Fibroblast of the conjunctiva (primary cell): ENCODE results near the gene TMEM72.

Experiments used
- DNase-seq: peaks from one replicate; pipeline ENCODE4 v3.0.0-alpha.2; 2010; ENCODE audit warnings: low read depth

Gene TMEM72

DNA sequence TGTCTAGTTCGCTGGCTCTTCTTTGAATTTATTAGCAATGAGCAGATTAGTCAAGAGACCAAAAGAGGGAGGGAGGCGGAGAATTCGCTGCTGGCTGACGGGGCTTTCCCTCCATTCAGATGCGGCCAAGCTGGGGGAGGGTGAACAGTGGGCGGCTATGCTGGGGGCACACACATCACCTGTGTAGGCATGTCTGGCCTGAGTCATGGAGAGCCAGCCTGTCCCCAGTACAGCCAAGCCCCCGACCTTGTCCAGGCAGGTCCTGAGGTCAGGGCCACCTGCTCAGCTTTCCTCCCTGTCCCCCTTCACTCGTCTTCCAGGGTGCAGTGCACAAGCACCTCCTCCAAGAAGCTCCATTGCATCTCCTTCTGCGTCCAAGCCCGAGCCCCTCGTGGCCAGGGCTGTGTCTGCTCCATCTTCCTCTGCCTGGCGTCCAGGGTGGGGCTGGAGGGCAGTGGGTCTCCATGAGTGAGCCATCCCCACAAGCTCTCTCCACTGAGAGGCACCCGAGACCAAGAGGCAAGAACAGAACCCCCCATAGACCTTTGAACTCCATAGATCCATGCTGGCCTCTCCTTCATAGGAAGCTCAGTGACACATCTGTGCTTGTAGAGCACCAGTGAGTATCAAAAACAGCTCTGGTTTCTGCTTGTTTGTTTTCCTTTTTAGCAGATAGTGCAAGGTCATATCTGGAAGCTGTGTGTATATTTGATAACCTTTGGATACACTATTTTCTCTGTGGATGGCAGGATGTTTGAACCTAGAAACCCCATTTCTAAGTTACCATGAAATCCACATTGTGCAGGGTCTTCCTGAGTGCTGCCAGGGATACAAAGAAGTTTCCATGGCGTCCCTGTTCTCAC is 69.4 kb downstream of the TMEM72 start:
- DNase-seq: no peak

- peak; percentile 78 for DNase-seq
Measured at GRCh38 chr10:44981172-44982113, 70.3 kb downstream of the TMEM72 start.

DNA sequence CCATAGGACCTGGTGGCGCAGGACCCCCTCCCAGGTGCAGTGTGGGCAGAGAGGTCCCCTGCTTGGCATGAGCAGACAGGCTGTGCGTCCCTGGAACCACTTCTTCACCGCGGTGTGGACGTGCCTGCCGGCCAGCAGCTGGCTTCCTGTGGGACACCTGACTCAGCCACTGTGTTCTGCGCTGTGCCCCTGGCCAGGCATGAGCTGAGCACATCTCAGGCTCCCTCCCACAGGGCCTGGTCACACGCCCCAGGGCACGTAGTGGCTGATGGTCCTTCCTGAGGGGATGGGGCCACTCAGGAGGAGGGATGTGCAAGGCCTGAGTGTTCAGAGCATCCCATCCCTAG is 71.0 kb downstream of the TMEM72 start:
- no peak for DNase-seq

GRCh38 chr10:44982496-44982895 is 71.4 kb downstream of the TMEM72 start:
- no peak for DNase-seq

- DNase-seq: no peak
Measured at GRCh38 chr10:44983066-44983894, 72.1 kb downstream of the TMEM72 start.

GRCh38 chr10:44983895-44984278 is 72.8 kb downstream of the TMEM72 start:
- DNase-seq: no peak

GRCh38 chr10:44984671-44985101 is 73.5 kb downstream of the TMEM72 start:
- no peak for DNase-seq

GRCh38 chr10:44985175-44985681 is 74.1 kb downstream of the TMEM72 start:
- DNase-seq: no peak

GRCh38 chr10:44986179-44986578 is 75.0 kb downstream of the TMEM72 start:
- DNase-seq: no peak
